ENCODE results near the gene PCBP4.

DNA sequence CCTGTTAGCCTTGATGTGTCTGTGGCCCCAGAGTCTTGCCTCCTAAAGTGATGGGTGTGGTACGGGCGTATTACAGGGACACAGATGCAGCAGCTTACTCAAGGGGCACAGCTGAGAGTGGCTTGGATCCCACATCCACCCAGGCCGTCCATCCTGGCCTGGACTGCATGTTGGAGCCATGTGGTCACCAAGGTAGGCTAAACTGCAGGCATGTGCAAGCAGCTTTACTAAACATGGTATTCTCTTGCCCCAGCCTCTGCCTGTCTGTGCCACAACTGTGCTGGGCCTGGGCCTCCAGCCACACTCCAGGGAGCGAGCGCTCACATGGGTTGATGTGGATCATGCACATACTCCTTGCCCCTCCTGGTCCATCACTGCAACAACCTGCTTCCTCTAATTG, 18.1 kb downstream of the PCBP4 start:
- no peak for TF ChIP-seq EZH2 (IDR thresholded peaks at IDR 0.05; ENCODE audit: insufficient read depth, poor library complexity, severe bottlenecking)
- TF ChIP-seq EZH2phosphoT487 (IDR thresholded peaks at IDR 0.05; ENCODE audit: insufficient read depth, low read depth) = no peak

Measured in GM23248 (cell line).